IPS DF 4.7 (cell line): ENCODE data around the gene BTBD19.
"Not testable (repeated sequence)": the region's sequence is repeated elsewhere in the genome, so short reads cannot be mapped to it uniquely, and the experiment has no call there.

ENCODE experiments used
- DNase-seq: peaks from one replicate; pipeline ENCODE4 v3.0.0-alpha.2; 2013; ENCODE audit warnings: low spot score; ENCODE audit errors: extremely low read depth

Gene BTBD19, protein sequence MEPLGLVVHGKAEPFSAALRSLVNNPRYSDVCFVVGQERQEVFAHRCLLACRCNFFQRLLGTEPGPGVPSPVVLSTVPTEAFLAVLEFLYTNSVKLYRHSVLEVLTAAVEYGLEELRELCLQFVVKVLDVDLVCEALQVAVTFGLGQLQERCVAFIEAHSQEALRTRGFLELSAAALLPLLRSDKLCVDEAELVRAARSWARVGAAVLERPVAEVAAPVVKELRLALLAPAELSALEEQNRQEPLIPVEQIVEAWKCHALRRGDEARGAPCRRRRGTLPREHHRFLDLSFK

DNA sequence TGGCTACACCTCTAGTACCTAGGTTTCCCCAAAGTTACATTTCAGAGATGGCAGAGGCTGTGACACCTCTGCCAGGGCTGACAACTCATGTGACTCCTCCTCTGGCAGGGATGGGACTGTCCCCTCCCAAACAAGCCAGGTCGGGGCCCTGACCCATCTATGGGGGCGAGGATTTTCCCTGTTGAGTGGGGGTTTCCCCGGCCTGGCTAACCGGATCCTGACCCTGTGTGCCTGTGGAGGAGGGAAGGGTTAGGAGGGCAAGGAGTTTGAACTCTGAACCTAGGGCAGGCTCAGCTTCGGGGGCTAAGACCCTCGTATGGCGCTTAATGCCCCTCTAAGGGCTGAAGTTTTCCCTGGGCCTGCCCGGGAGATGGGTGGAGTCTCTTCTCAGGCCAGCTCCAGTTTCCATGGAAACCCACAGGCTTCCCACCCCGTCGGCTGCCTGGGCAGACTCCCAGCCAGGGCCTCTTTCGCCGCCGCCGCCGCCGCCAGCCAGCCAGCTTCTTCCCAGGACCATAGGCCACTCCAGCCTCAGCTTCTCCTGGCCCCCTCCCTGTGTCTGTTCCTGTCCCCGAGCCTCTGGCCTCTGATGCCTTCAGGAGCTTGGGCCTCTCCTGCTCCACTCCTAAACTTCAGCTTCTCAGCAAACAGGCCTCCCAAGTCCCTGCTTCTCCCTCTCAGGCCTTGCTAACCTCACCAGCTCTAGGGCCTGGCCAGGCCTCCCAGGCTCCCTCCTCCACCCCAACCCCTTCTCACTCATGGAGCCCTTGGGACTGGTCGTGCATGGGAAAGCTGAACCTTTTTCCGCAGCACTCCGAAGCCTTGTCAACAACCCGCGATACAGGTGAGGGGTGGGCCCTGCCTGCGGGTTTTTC lies at the start of gene BTBD19:
Gene BTBD19 (plus strand): TSS at position 461 of the 875 bp plus-strand sequence. CDS start 298 bp downstream, at position 759.
- DNase-seq: no peak

DNA sequence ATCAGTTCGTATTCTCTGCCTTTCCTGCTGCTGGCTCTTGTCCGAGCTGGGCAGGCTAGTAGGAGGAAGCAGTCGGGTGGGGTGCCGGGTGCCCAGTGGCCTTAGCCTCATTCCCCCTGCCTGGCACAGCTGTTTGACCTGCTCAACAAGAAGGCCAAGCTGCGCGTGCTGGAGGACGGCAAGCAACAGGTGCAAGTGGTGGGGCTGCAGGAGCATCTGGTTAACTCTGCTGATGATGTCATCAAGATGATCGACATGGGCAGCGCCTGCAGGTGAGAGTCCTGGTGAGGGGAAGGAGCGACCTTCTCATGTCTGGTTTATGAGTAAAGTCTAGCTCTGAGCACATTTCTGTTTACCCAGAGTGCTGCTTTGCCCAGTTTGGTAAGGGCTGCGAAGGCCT lies 49.2 kb upstream of the BTBD19 start:
- no peak for DNase-seq

DNA sequence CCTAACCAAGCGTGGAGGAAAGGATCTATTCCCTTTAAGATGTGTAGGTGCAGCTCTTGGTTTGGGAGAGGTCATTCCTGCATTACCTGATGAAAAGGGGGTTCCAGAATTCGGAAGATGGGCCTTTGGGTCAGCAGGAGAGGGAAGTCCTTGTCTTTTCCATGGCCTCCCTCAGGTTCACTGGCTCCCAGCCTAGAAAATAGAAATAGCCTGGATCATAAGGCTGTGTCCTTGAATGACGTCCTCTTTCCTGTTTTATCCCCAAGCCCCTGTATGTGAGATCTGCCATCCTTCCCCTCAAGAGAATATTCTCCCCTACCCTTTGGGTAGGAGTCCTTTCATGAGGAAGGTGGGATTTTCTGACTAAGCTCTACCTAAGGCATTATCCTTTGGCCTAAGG lies 47.4 kb upstream of the BTBD19 start:
- DNase-seq: no peak

DNA sequence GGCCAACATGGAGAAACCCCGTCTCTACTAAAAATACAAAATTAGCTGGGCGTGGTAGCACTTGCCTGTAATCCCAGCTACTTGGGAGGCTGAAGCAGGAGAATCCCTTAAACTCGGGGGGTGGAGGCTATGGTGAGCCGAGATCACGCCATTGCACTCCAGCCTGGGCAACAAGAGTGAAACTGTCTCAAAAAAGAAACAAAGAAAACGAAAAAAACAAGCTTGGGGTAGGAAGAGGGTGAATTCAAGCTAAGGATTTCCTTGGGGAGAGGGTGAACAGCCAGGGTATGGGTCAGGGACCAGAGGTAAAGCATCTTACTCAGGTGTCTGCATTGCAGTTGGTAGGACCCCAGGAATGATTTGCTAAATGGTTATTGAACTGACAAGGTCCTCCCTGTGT lies 41.9 kb upstream of the BTBD19 start:
- not testable (repeated sequence) for DNase-seq

DNA sequence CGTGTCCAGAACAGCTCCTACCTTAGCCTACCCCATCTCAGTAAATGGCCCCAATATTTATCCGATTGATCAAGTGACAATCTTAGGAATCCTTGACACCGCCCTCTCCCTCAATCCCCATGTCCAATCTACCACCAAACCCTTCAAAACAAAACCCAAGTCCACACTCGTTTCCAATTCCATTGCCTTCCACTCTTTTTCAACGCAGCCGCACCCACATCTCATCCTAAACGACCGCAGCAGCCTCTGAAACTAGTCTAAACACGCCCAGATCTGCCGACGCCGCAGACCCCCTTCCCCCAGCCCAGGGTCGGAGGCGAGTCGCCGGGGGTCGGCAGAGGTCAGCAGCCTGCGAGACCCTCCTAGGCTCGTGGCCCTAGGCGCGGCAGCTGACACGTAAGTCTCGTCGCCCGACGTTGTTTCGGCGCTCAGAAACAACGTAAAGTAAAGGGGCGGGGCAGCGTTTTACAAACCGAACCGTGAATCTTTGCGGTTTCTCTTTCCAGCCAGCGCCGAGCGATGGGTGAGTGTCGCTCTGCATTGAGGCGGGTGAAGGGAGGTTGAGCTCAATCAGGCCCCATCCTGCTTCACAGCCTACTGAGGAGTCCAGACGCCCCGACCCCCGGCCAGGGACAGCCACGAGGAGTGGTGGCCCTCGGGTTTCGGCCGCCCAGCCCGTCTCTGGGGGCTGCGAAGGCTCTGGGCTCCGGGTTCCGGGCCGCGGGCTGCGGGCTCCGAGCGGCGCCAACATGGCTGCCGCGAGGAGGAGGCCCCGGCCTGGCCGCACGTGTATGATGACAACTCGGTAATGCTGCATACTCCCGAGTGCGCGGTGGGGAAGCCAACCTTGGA lies 33.0 kb upstream of the BTBD19 start, which contains the start of gene RPS8:
Gene RPS8 (plus strand): TSS at position 463 of the 852 bp plus-strand sequence. CDS start 57 bp downstream, at position 520.
- peak; percentile 78 for DNase-seq

DNA sequence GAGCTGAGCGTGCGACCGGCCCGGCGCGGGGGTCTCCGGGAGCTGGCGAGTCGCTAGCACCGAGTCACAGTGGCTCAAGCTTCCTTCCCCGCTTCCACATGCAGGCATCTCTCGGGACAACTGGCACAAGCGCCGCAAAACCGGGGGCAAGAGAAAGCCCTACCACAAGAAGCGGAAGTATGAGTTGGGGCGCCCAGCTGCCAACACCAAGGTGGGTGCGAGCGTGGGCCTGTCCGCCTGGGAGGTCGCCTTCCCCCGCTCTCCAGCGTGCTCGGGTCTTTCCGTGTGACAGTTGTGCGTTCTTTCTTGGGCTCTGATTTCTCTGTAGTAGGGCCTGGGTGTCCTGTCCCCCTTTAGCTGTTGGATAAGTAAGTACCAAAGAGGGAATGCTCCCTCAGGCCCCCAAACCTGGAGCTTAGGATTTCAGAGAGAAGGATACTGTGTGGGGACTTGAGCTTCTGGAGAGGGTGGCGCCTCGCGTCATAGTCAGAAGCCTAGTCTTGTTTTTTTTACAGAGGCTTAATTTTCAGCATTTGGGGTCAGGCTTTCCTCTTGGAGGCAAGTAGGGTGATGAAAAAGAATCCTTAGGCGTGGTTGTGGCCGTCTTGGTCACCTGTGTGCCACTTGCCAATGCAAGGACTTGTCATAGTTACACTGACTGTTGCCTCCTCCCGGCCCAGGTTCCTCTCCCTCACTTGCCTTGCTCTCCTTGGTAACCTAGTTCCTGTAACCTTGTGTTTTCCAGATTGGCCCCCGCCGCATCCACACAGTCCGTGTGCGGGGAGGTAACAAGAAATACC lies 32.2 kb upstream of the BTBD19 start:
- no peak for DNase-seq

DNA sequence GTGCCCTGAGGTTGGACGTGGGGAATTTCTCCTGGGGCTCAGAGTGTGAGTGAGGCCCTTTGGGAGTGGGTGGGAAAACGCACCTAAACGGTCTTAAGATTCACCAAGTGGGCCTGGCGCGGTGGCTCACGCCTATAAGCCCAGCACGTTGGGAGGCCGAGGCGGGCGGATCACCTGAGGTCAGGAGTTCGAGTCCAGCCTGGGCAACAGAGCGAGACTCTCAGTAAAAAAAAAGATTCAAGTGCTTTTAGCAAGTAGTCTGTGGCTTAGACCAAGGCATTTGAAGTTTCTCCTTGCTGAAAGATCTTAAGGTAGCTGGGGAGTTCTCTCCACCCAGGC lies 31.6 kb upstream of the BTBD19 start:
- DNase-seq: no peak

DNA sequence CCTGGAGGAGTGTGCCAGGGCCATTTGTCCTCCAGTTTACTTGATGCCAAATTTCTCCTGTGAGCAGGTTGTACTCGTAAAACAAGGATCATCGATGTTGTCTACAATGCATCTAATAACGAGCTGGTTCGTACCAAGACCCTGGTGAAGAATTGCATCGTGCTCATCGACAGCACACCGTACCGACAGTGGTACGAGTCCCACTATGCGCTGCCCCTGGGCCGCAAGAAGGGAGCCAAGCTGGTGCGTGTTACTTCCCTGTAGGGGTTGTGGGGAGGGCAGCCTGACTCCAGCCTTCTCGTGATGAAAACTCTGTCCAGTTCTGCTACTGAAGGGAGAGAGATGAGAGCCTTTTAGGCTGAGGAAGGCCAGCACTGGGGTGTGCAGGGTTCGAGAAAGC lies 30.8 kb upstream of the BTBD19 start:
- no peak for DNase-seq

DNA sequence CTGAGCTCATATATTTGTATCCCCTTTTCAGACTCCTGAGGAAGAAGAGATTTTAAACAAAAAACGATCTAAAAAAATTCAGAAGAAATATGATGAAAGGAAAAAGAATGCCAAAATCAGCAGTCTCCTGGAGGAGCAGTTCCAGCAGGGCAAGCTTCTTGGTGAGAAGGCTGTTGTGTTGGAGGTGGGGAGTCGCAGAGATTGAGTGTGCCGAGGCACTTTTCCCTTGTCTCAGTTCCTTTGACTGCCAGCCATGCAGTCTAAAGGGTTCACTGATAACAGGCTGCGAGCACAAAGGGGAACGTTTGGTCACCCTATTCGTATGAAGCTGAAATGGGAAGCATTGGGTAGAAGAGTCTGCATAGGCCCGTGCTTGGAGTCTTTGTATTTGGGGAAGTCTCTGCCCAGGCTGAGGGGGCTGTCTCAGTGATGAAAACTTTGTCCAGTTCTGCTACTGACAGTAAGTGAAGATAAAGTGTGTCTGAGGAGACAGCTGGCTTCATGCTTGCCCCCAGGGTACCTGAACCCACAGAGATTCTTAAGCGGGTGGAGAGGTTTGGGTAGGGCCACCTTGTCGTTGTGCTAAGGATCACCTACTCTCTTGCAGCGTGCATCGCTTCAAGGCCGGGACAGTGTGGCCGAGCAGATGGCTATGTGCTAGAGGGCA lies 30.2 kb upstream of the BTBD19 start:
- no peak for DNase-seq

DNA sequence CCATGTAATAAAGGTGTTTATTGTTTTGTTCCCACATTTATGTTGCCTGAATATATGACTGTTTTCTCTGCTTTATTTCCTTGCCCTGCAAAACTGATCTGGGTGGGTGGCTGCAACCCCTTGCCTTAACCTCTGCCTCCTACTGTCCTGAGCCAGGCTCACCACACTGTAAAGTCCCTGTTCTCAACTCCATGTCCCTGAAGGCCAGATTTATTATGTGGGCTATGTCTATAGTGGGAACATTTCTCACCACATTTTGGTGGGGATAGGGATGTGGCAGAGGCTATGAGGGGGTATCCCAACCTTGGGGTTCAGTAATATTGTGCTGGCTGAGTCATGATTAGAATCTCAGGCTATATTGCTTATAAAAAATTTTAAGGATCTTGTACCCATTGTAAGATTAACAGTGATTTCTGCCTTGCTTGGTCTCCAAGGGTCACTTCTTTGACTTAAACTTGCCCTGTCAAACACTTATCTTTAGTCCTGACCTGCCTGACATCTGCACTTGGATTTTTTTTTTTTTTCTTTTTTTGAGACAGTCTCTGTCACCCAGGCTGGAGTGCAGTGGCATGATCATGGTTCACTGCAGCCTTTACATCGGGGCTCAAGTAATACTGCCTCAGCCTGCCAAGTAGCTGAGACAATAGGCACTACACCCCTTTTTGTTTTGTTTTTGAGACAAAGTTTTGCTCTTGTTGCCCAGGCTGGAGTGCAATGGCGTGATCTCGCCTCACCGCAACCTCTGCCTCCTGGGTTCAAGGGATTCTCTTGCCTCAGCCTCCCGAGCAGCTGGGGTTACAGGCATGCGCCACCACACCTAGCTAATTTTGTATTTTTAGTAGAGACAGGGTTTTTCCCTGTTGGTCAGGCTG lies 29.4 kb upstream of the BTBD19 start:
- DNase-seq: no peak

DNA sequence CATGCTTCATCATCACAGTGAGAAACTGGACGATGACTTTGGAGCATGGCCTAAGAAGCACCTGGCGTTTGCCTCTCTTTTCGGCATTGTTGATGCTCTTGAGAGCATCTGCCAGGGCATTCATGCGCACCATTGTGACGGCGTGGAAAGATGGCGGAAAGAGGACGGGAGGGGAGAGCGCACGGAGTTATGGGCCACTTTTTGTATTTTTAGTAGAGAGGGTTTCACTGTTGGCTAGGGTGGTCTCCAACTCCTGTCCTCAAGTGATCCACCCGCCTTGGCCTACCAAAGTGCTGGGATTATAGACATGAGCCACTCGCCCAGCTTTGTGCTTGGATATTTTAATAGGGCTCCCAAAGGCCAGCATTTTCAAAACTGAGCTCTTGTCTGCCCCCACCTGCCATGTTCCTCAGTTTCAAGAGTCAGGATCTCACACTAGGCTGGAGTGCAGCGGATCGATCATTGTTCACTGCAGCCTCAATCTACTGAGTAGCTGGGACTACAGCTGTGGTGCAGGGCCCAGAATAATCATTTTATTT lies 27.7 kb upstream of the BTBD19 start:
- DNase-seq: no peak

DNA sequence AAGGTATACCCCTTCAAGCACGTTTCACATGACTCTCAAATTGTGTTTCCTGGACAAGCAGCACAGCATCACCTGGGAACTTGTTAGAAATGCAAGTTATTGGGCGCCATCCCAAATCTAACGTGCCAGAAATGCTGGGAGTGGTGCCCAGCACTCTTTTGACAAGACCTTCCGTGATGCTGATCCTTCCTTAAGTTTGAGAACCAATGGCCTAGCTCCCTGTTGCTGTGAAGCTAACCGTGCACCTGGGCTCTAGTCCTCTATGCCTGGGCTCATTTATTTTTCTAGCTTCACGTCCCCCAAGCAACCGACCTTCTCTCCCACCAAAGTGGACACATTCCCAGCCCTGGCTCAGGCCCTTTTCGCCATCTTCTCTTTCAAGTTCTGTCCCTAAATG lies 24.6 kb upstream of the BTBD19 start:
- DNase-seq: no peak

DNA sequence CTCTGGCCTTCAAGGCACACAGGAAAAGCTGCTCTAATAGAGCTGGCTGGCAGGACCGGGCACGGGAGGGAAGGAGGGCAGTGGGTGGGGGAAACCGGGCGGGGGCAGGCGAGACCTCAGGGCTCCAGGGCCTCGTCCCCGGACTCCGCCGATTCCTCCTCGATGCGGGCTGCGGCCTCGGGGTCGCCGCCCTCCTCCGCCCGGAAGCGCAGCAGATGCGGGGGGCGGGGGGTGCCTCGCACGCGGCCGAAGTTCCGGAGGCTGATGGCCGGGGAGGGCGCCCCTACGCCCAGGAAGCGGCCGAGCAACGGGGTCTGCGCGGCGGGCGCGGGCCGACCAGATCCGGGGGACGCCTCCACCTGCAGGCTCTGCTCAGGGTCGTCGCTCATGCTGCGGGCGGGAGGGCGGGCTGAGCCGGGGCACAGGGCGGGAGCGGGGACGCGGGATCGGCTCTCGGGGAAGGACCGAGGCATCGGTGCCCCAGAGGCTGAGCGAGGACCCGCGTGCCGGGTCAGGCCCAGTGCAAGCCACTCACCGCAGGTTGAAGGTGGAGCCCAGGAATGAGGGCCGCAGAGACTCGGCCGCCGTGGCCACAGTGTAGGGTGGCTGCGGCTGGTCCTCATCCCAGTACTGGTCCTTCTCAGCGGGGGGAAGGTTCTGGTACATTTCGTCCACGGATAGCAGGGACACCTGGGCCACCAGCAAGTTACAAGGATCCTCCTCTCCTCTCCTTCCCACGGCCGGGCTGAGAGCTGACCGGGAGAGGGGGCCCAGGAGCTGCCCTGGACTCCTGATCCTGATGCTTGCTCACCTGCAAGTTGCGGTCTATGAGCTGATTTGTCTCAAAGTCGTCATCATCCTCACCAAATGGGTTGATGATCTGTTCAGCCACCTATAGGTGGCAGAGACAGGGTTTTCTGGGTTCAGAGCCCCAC lies 24.0 kb upstream of the BTBD19 start:
- DNase-seq: no peak

DNA sequence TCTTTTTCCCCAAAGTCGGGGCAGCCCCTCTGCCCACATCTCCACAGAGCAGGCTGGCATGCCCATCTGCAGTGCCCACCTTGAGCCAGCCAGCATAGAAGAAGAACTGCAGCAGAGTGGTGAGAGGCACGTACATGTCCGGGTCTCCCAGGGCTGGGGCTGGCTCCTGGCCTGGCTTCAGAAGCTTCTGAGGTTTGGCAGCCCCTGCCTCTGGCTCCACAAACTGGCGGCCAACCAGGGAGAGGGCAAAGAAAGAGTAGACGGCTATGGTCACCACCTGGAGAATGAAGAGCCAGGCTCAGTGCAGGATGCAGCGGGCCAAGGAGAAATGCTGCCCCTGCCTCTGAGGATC lies 23.3 kb upstream of the BTBD19 start:
- DNase-seq: no peak

DNA sequence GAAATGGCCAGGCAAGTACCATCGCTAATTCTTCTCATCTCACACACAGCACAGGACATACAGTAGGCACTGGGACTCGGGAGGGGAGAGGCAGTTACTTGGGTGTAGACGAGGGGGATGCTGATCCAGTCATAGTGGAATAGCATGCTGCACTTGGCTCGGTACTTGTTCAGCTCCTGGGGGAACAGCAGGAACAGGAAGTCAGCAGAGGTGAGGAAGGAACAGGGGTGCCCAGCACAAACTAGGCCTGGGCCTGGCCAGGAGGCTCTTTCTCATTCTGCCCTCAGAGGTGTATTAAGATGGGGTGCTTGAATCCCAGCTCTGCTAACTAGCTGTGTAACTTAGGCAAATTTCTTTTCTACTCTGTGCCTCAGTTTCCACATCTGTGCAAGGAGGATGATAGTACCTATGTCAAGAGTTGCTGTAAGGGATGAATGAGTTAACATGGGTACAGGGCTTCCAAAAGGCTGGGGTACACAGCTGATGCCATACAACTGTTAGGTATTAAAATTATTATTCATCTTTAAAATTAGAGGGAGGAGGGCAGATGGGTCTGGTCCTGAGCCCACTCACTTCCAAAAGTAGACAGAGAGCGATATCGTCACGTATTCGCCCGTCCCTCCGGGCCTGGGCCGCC lies 22.7 kb upstream of the BTBD19 start:
- no peak for DNase-seq

DNA sequence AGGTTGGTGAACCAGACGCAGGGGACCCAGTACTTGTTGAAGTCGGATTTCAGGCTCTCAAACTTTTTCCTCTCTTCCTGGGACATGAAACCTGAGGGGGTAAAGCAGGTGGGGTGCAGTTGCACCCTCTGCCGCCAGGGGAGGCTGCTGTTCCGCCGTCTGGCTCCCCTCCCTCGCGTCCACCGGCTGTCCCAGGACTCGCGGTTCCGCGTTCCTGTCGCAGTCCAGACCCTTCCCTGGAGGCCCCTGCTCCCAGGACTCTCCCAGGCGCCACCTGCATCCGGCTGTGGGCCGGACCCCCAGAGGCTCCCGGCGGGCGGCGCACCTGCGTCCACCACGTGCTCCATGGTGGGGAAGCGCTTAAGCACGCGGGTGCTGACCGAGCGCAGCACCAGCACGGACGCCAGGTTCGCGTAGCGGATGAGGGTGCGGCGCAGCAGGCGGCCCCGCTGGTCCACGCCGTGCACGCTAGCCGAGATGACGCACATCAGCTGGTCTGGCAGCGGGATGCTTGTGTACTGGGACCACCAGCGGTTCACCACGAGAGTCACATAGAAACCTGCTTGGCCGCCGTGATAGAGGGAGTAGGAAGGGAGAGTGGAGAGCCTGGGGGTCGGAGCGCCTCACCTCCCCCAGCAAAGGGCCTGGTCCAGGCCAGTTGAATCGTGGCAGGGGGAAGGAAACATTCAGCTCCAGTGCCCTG lies 22.0 kb upstream of the BTBD19 start:
- DNase-seq: peak; percentile 75

DNA sequence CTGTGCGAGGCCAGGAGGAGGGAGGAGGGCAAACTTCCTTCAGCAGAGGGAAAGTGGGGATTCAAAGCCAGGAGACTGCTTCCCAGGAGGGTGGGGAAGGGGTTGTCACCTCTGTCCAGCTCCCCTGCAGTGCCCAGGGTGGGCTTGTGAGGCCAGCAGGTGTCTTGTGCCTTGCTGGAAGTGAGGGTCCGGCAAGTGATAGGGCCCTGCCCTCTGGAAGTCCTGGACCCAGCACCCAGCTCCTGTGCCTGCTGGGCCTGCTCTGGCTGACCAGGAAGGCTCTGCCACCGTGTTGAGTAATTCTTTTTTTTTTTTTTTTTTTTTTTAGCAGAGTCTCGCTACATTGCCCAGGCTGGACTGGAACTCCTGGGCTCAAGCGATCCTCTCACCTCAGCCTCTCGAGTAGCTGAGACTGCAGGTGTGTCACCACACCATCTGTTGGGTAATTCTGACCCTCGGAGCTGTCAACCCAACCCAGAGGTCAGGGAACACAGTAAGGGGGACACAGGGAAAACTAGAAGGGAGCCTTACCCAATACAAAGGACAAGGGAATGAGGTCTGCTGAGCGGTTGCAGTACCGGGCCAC lies 21.4 kb upstream of the BTBD19 start:
- no peak for DNase-seq
